Activated T-cell treated with anti-CD3 and anti-CD28 coated beads, Interleukin-2, amount 50 U/mL, for 72 hours (primary cell): ENCODE measurements around the gene ANO10. TPM values are rescaled to one million over a fixed set of nuclear protein-coding genes. Genes with fewer than 3 reads are reported as not detected.
A peak's percentile ranks its signal among the peaks of the same experiment; 100 is the strongest.

ENCODE experiments used
- ATAC-seq, 2 donors: fragments of 150-1000 bp; cut with Tn5 transposase; replicated peaks in 1 of 2; 2 replicates each; pipeline ENCODE4 v1.10.0; 2021; ENCODE audit warnings: moderate library complexity in 2 of 2, mild to moderate bottlenecking in 1 of 2
- DNase-seq, 2 donors: peaks; one replicate each; pipeline ENCODE4 v3.0.0; 2021 to 2022; ENCODE audit warnings: mixed read lengths in 1 of 2
- H3K27ac Mint-ChIP-seq: one replicate; pipeline ENCODE4 v1.8.0; 2022; ENCODE audit warnings: mild to moderate bottlenecking, moderate library complexity, mixed read lengths
- H3K27me3 Mint-ChIP-seq: one replicate; pipeline ENCODE4 v1.8.0; 2022; ENCODE audit warnings: low read depth, mixed read lengths
- H3K36me3 Mint-ChIP-seq, 2 donors: one replicate each; pipeline ENCODE4 v1.8.0; 2022; ENCODE audit warnings: mixed read lengths in 2 of 2, mild to moderate bottlenecking in 1 of 2; ENCODE audit not compliant: insufficient read depth in 2 of 2
- H3K4me1 Mint-ChIP-seq: one replicate; pipeline ENCODE4 v1.8.0; 2022; ENCODE audit warnings: low read depth, mixed read lengths
- H3K4me3 Mint-ChIP-seq, 2 donors: one replicate each; pipeline ENCODE4 v1.8.0; 2022; ENCODE audit warnings: mild to moderate bottlenecking in 2 of 2, mixed read lengths in 2 of 2, moderate library complexity in 2 of 2
- H3K9me3 Mint-ChIP-seq, 2 donors: one replicate each; pipeline ENCODE4 v1.8.0; 2022; ENCODE audit warnings: mixed read lengths in 2 of 2
- total RNA-seq, 2 donors: library from RNA; stranded (reverse); gene quantifications; one replicate each; pipeline ENCODE4 v1.2.3, GENCODE V29; 2022

The ANO10 gene
- total RNA-seq, 2 donors from 2014 or later, result 10.7 to 11.8 TPM

DNA sequence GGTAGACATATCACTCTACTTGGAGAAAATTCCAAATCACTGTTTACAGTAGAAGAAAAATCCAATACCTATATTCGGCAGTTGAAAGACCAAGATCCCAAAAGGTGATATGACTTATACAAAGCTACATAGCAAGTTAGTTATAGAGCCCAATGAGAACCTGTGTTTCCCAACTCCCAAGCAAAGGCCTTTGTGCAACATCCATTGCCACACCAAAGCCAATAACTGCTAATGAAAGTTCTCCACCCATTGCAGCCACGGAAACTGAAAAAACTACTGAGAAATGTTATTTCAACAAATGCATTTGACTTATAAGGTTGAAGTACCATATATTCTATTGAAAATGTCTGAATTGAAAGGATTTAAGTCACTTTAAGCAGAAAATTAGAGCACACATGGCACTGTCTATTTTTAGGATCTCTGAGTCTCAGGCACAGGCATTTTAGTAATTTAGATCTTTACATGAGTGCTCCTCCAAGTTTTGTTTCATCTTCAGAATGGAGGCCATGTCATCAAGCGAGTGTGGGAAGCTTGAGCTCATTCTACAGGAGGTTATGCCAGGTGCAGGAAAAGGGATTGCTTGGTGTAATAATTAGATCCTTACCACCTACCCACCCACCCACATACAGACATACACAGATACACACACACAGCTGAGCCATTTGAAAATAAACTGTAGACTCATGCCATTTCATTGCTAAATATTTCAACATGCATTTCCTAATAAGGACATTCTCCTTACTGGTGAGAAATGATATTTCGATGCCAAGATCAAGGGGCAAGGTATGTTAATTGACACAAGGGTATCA is 19.7 kb upstream of the ANO10 start:
- H3K27me3 Mint-ChIP-seq, result peaks cover 5% of the 10 kb centered on the region
- peaks cover 7% of the 10 kb centered on the region for H3K4me1 Mint-ChIP-seq
- H3K4me3 Mint-ChIP-seq, result no peak overlapping the region
- DNase-seq, result no peak
- no peaks in the 10 kb centered on the region for H3K9me3 Mint-ChIP-seq
- no peak overlapping the region for H3K27ac Mint-ChIP-seq
- no peaks in the 10 kb centered on the region for H3K36me3 Mint-ChIP-seq
- ATAC-seq, result no peak

- Mint-ChIP-seq H3K27ac (no peak overlapping the region), H3K27me3 (peaks cover 5% of the 10 kb centered on the region), H3K4me1 (peaks cover 7% of the 10 kb centered on the region), H3K36me3 (no peaks in the 10 kb centered on the region), H3K4me3 (no peak overlapping the region), H3K9me3 (no peaks in the 10 kb centered on the region)
- no peak for DNase-seq
- no peak for ATAC-seq
These were observed 18.9 kb upstream of the ANO10 start for GRCh38 chr3:43640681-43641080.

GRCh38 chr3:43638594-43639447 is 17.0 kb upstream of the ANO10 start:
- Mint-ChIP-seq H3K9me3 (no peaks in the 10 kb centered on the region), H3K4me1 (peaks cover 7% of the 10 kb centered on the region), H3K36me3 (no peaks in the 10 kb centered on the region), H3K4me3 (peak overlapping the region in 1 of 2 donors; percentile 24), H3K27ac (no peak overlapping the region), H3K27me3 (no peaks in the 10 kb centered on the region)
- DNase-seq, result peak; percentile 42 to 46
- ATAC-seq, result peak; percentile 61 to 65

DNA sequence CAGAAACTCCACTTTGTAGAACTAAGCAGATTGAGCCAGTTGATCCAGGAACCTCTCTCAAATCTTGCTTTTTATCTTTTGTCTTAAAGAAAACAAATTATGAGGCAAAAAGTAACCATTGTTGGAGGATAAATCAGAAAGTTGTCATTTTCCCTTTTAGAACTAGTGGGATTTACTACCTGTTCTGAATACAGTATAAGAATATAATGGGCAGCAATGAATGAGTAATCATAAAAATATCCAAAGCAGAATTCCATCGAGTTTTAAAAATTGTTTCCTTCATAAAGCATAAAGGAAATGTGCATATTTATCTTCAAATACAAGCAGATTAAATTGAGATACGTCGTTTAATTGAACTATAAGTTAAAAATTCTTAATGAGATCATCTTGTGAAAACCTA is 15.9 kb upstream of the ANO10 start:
- ATAC-seq, result no peak
- H3K4me3 Mint-ChIP-seq, result no peak overlapping the region
- no peak for DNase-seq
- peaks cover 7% of the 10 kb centered on the region for H3K4me1 Mint-ChIP-seq
- H3K9me3 Mint-ChIP-seq, result no peaks in the 10 kb centered on the region
- H3K36me3 Mint-ChIP-seq, result no peaks in the 10 kb centered on the region
- no peaks in the 10 kb centered on the region for H3K27me3 Mint-ChIP-seq
- H3K27ac Mint-ChIP-seq, result no peak overlapping the region

DNA sequence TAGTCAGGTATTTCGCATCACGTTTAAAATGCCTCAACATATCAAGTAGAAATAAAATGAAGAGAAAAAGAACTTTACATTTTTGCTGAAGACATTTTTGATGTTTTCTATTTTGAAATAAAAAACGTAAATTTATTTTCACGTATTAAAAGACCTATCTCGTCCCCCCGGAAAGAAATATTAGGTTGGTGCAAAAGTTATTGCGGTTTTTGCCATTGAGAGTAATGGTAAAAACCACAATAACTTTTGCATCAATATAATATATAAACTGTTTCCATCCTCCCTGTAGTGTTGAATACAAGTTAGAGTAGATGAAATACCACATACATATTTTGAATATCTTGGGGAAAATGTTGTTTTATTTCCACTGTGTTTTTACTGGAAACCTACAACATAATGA is 11.2 kb upstream of the ANO10 start:
- Mint-ChIP-seq H3K4me1 (peaks cover 14% of the 10 kb centered on the region), H3K36me3 (peaks cover 0 to 6% of the 10 kb centered on the region in 2 donors), H3K27ac (no peak overlapping the region), H3K27me3 (peaks cover 16% of the 10 kb centered on the region), H3K4me3 (no peak overlapping the region), H3K9me3 (peaks cover 2 to 4% of the 10 kb centered on the region in 2 donors)
- no peak for ATAC-seq
- DNase-seq, result no peak

GRCh38 chr3:43632269-43632733 is 10.5 kb upstream of the ANO10 start:
- Mint-ChIP-seq H3K4me1 (peaks cover 16% of the 10 kb centered on the region), H3K4me3 (no peak overlapping the region), H3K27me3 (peaks cover 16% of the 10 kb centered on the region), H3K9me3 (peaks cover 2 to 4% of the 10 kb centered on the region in 2 donors), H3K36me3 (peaks cover 0 to 6% of the 10 kb centered on the region in 2 donors), H3K27ac (no peak overlapping the region)
- DNase-seq (no peak), ATAC-seq (no peak)

DNA sequence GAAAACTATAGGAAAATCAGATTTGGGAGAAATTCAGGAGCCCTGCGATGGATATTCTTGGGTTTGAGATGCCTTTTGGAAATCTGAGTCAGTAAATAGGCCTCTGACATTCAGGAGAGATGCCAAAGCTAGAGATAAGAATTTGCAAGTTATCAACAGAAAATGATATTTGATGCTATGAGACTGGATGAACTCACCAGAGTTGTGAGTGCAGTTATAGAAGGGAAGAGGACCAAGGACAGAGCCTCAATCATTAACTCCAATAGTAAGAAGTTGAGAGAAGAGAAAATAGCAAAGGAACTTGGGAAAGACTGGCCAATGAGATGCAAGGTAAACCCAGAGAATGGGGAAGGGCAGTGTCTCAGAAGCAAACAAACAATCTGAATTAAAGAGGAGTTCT is 7.9 kb upstream of the ANO10 start:
- Mint-ChIP-seq H3K27ac (peak overlapping the region; percentile 75), H3K4me1 (peaks cover 24% of the 10 kb centered on the region), H3K27me3 (peaks cover 16% of the 10 kb centered on the region), H3K4me3 (peak overlapping the region in 1 of 2 donors; percentile 71), H3K36me3 (peaks cover 0 to 6% of the 10 kb centered on the region in 2 donors), H3K9me3 (peaks cover 2 to 4% of the 10 kb centered on the region in 2 donors)
- no peak for ATAC-seq
- no peak for DNase-seq

DNA sequence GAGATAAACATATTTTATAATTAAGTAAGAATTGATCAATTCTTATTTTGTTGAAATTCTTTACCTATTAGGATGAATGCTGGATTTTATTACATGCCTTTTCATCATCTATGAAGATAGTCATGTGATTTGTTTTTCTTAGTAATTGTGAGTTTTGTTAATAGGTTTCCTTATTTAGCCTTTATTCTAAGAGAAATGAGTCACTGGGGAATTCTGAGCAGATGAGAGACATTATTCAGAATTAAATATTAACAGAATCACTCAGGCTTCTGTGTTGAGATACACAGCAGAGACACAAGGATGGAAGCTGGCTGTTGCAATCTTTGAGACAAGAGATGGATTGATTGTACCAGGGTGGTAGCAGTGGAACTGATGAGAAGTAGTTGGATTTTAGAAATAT is 7.4 kb upstream of the ANO10 start:
- peaks cover 0 to 6% of the 10 kb centered on the region in 2 donors for H3K36me3 Mint-ChIP-seq
- peaks cover 16% of the 10 kb centered on the region for H3K27me3 Mint-ChIP-seq
- no peak for DNase-seq
- H3K4me3 Mint-ChIP-seq, result peak overlapping the region; percentile 35 to 71
- peaks cover 2 to 4% of the 10 kb centered on the region in 2 donors for H3K9me3 Mint-ChIP-seq
- H3K27ac Mint-ChIP-seq, result peak overlapping the region; percentile 75
- ATAC-seq, result peak in 1 of 2 donors; percentile 50
- peaks cover 24% of the 10 kb centered on the region for H3K4me1 Mint-ChIP-seq

GRCh38 chr3:43627360-43627759 is 5.5 kb upstream of the ANO10 start:
- Mint-ChIP-seq H3K27ac (peak overlapping the region; percentile 61), H3K4me3 (no peak overlapping the region), H3K36me3 (peaks cover 0 to 6% of the 10 kb centered on the region in 2 donors), H3K27me3 (peaks cover 16% of the 10 kb centered on the region), H3K9me3 (peaks cover 2 to 4% of the 10 kb centered on the region in 2 donors), H3K4me1 (peaks cover 30% of the 10 kb centered on the region)
- DNase-seq (peak in 1 of 2 donors; percentile 26), ATAC-seq (peak; percentile 69 to 81)

GRCh38 chr3:43624619-43625305 is 3.0 kb upstream of the ANO10 start:
- ATAC-seq (no peak), DNase-seq (no peak)
- no peak overlapping the region for H3K4me3 Mint-ChIP-seq
- H3K9me3 Mint-ChIP-seq, result peaks cover 2 to 4% of the 10 kb centered on the region in 2 donors
- peaks cover 37% of the 10 kb centered on the region for H3K4me1 Mint-ChIP-seq
- peaks cover 6% of the 10 kb centered on the region for H3K27me3 Mint-ChIP-seq
- H3K36me3 Mint-ChIP-seq, result peaks cover 0 to 6% of the 10 kb centered on the region in 2 donors
- no peak overlapping the region for H3K27ac Mint-ChIP-seq

- peak overlapping the region; percentile 87 to 91 for H3K4me3 Mint-ChIP-seq
- no peaks in the 10 kb centered on the region for H3K27me3 Mint-ChIP-seq
- no peaks in the 10 kb centered on the region for H3K36me3 Mint-ChIP-seq
- peak overlapping the region; percentile 62 for H3K27ac Mint-ChIP-seq
- no peaks in the 10 kb centered on the region for H3K9me3 Mint-ChIP-seq
- ATAC-seq, result peak in 1 of 2 donors; percentile 1
- DNase-seq, result no peak
- H3K4me1 Mint-ChIP-seq, result peaks cover 21% of the 10 kb centered on the region
These were observed 768 bp downstream of the ANO10 start for GRCh38 chr3:43620831-43621655.

DNA sequence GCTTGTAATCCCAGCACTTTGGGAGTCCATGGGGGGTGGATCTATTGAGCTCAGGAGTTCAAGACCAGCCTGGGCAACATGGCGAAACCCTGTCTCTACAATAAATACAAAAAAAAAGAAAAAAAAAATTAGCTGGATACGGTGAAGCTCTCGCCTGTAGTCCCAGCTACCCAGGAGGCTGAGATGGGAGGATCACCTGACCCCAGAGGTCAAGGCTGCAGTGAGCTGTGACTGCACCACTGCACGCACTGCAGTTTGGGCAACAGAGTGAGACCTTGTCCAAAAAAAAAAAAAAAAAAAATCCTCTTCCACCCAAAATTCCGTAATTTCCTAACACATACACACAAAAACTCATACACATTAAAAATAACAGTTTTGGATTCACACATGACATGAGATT is 2.2 kb downstream of the ANO10 start:
- H3K36me3 Mint-ChIP-seq, result no peaks in the 10 kb centered on the region
- H3K27me3 Mint-ChIP-seq, result no peaks in the 10 kb centered on the region
- no peak overlapping the region for H3K4me3 Mint-ChIP-seq
- H3K27ac Mint-ChIP-seq, result no peak overlapping the region
- DNase-seq (no peak), ATAC-seq (no peak)
- peaks cover 21% of the 10 kb centered on the region for H3K4me1 Mint-ChIP-seq
- no peaks in the 10 kb centered on the region for H3K9me3 Mint-ChIP-seq
